Spleen (tissue), 11 donors: ENCODE measurements around the gene CNTNAP5. TPM values are rescaled to one million over a fixed set of nuclear protein-coding genes. Genes with fewer than 3 reads are reported as not detected.

Experiments
- DNase-seq: peaks from one replicate; pipeline ENCODE4 v3.0.0-alpha.2; 2020
- H3K27ac ChIP-seq, 8 donors: fragments of 200-600 bp; sonication (generic) in 7 of 8; 1 replicate in 4 of 8; 2 replicates in 4 of 8; pipeline versions ENCODE4 v1.5.0 to v1.8.0; 2016 to 2021; ENCODE audit warnings: inconsistent platforms in 4 of 8, mild to moderate bottlenecking in 4 of 8, moderate library complexity in 1 of 8
- H3K27me3 ChIP-seq, 7 donors: fragments of 200-600 bp; sonication (generic) in 6 of 7; replicated peaks in 1 of 7; 1 replicate in 4 of 7; 2 replicates in 3 of 7; pipeline versions ENCODE4 v1.5.0 to v1.8.0; 2016 to 2021; ENCODE audit warnings: inconsistent platforms in 3 of 7, mild to moderate bottlenecking in 1 of 7
- H3K36me3 ChIP-seq, 6 donors: fragments of 200-600 bp; sonication (generic) in 5 of 6; 1 replicate in 4 of 6; 2 replicates in 2 of 6; pipeline versions ENCODE4 v1.5.0 to v1.8.0; 2016 to 2021; ENCODE audit warnings: inconsistent platforms in 2 of 6
- H3K4me1 ChIP-seq, 6 donors: fragments of 200-600 bp; sonication (generic) in 5 of 6; 1 replicate in 3 of 6; 2 replicates in 3 of 6; pipeline versions ENCODE4 v1.5.0 to v1.8.0; 2016 to 2021; ENCODE audit warnings: inconsistent platforms in 3 of 6
- H3K4me3 ChIP-seq, 8 donors: fragments of 200-600 bp; sonication (generic) in 7 of 8; 1 replicate in 4 of 8; 2 replicates in 4 of 8; pipeline versions ENCODE4 v1.5.0 to v1.8.0; 2016 to 2021; ENCODE audit warnings: inconsistent platforms in 4 of 8, mild to moderate bottlenecking in 4 of 8, moderate library complexity in 2 of 8
- H3K9me3 ChIP-seq, 8 donors: fragments of 200-600 bp; sonication (generic) in 7 of 8; 1 replicate in 4 of 8; 2 replicates in 4 of 8; pipeline versions ENCODE4 v1.5.0 to v1.8.0; 2016 to 2021; ENCODE audit warnings: inconsistent platforms in 4 of 8
- POLR2A ChIP-seq, 3 donors: fragments of 450-650 bp; IDR thresholded peaks; one replicate each; pipeline ENCODE4 v1.5.1; 2017; ENCODE audit warnings: antibody characterized with exemption in 3 of 3, mild to moderate bottlenecking in 1 of 3
- POLR2AphosphoS5 ChIP-seq, 3 donors: sonication (generic); formaldehyde crosslinking; IDR thresholded peaks; one replicate each; pipeline ENCODE4 v1.5.1; 2017; ENCODE audit warnings: antibody characterized with exemption in 3 of 3
- WGBS, 5 donors: extraction: QIAGEN DNeasy Blood & Tissue Kit in 3 of 5; methylation state at CpG; one replicate each; pipeline versions ENCODE4 v1.1.5 to v1.1.7; 2013 to 2018; 5-methylcytosine and 5-hydroxymethylcytosine counted together
- intact Hi-C: fragments of 100-400 bp; cut with DNase I; formaldehyde crosslinking; loops from one replicate; pipeline ENCODE4 v1.15.0; 2023; ENCODE audit warnings: low total_unique reads
- polyA plus RNA-seq, 3 donors: library from polyadenylated mRNA; stranded (reverse); fragments of 200-250 nt; gene quantifications; one replicate each; pipeline ENCODE4 v1.2.1, GENCODE V29; 2013
- total RNA-seq, 7 donors: library from RNA; depleted of rRNA in 3 of 7; stranded (reverse); fragments of >200 nt in 3 of 7; fragmentation: NEBNext Ultra II Directional in 4 of 7; extraction: Animal tissue kit (Norgen Biotek cat#: 25700) in 4 of 7; gene quantifications; one replicate each; pipeline versions ENCODE4 v1.1.0 to v1.2.1, GENCODE V29; 2016 to 2021
- TF ChIP-seq, protein P1 (sequence below), 11 experiments: fragments of 200-600 bp in 7 of 11; fragments of 450-650 bp in 4 of 11; sonication (generic) in 4 of 11; IDR thresholded peaks in 8 of 11; conservative IDR thresholded peaks in 3 of 11; 1 replicate in 7 of 11; 2 replicates in 4 of 11; pipeline versions ENCODE4 v1.4.0 to v1.8.0; 2016 to 2021; ENCODE audit warnings: antibody characterized with exemption in 11 of 11, inconsistent platforms in 4 of 11, mild to moderate bottlenecking in 1 of 11
- donor health status: healthy with polysubstance abuse.
- donor health status: DM: no; HTN: no; CAD: no; lungs with moderate emphysema.
- donor health status: DM: no; HTN: no; CAD: no.
- donor health status: Bipolar disorder and iron deficiency.
- donor health status: healthy.
- donor health status: DM: no; HTN: no; CAD: no.
- donor health status: DM: yes; HTN: yes; CAD: no.

The CNTNAP5 gene
- total and polyA plus RNA-seq, 10 donors: 0.18 TPM; not detected in 9

DNA sequence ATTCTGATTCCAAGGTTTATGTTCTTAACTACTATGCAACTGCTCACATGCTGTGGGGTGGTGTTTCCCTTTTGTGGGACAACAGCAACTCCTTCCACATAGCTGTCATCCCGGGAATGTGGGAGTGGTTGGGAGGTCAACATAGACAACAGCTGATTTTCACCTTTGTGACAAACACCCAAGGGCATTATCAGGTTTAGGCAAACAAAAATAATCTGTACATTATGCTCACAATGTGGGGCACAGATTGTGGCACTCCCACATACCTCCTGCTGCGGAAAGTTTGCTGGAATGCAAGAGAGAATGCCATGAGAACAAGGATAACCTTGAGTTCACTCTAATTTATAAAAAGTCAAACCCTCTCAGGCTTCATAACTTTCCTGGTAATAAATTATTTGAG, 582.6 kb downstream of the CNTNAP5 start:
- TF ChIP-seq POLR2AphosphoS5 (IDR thresholded peaks at IDR 0.05) (no peak), POLR2A (IDR thresholded peaks at IDR 0.05) (no peak)
- TF ChIP-seq, protein P1, sequence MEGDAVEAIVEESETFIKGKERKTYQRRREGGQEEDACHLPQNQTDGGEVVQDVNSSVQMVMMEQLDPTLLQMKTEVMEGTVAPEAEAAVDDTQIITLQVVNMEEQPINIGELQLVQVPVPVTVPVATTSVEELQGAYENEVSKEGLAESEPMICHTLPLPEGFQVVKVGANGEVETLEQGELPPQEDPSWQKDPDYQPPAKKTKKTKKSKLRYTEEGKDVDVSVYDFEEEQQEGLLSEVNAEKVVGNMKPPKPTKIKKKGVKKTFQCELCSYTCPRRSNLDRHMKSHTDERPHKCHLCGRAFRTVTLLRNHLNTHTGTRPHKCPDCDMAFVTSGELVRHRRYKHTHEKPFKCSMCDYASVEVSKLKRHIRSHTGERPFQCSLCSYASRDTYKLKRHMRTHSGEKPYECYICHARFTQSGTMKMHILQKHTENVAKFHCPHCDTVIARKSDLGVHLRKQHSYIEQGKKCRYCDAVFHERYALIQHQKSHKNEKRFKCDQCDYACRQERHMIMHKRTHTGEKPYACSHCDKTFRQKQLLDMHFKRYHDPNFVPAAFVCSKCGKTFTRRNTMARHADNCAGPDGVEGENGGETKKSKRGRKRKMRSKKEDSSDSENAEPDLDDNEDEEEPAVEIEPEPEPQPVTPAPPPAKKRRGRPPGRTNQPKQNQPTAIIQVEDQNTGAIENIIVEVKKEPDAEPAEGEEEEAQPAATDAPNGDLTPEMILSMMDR (IDR thresholded peaks at IDR 0.05 in 8 of 11, conservative IDR thresholded peaks at IDR 0.05 in 3 of 11): no peak
- Histone ChIP-seq H3K27ac (no peak overlapping the region), H3K4me1 (no peaks in the 10 kb centered on the region), H3K9me3 (peaks cover 0 to 6% (median 0%) of the 10 kb centered on the region in 8 donors), H3K27me3 (no peaks in the 10 kb centered on the region), H3K4me3 (no peak overlapping the region), H3K36me3 (no peaks in the 10 kb centered on the region)
- no peak for DNase-seq
- 68 to 84% (median 74%) methylated on average over 2 of the region's 2 CpGs for WGBS, 5 donors
- intact Hi-C loops: no loop called here

- H3K4me1 ChIP-seq: no peaks in the 10 kb centered on the region
- WGBS, 5 donors: 79 to 92% (median 83%) methylated on average over 6 of the region's 6 CpGs
- no peaks in the 10 kb centered on the region for H3K36me3 ChIP-seq
- intact Hi-C loops: no loop called here
- peaks cover 0 to 6% (median 0%) of the 10 kb centered on the region in 8 donors for H3K9me3 ChIP-seq
- TF ChIP-seq, protein P1 (IDR thresholded peaks at IDR 0.05 in 8 of 11, conservative IDR thresholded peaks at IDR 0.05 in 3 of 11): no peak
- no peak for TF ChIP-seq POLR2AphosphoS5 (IDR thresholded peaks at IDR 0.05)
- TF ChIP-seq POLR2A (IDR thresholded peaks at IDR 0.05): no peak
- no peak for DNase-seq
- no peaks in the 10 kb centered on the region for H3K27me3 ChIP-seq
- H3K27ac ChIP-seq: no peak overlapping the region
- H3K4me3 ChIP-seq: no peak overlapping the region
Measured at GRCh38 chr2:124609667-124610066, 584.6 kb downstream of the CNTNAP5 start.

DNA sequence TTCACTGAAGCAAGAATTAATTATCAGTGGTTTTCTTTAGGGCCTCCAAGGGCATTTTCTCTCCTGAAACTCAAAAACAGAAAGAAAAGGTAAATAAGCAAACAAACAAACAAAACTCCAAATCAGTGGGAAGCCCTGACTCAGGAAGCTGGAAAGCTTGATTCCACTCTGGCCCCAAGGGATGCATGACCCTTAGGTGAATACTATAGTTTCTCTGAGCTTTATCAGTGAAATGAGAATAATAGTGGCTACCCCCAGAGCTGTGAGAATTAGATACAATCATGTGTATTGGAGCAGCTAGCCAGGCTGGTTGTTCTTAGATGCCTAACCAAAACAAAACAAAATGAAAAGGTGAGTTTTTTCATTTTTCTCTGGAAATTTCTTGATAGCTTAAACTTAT, 585.1 kb downstream of the CNTNAP5 start:
- intact Hi-C loops: no loop called here
- no peaks in the 10 kb centered on the region for H3K36me3 ChIP-seq
- H3K4me1 ChIP-seq: no peaks in the 10 kb centered on the region
- no peak overlapping the region for H3K4me3 ChIP-seq
- H3K9me3 ChIP-seq: peaks cover 0 to 6% (median 0%) of the 10 kb centered on the region in 8 donors
- H3K27ac ChIP-seq: no peak overlapping the region
- TF ChIP-seq, protein P1 (IDR thresholded peaks at IDR 0.05 in 8 of 11, conservative IDR thresholded peaks at IDR 0.05 in 3 of 11): no peak
- TF ChIP-seq POLR2A (IDR thresholded peaks at IDR 0.05): no peak
- TF ChIP-seq POLR2AphosphoS5 (IDR thresholded peaks at IDR 0.05): no peak
- no peak for DNase-seq
- no peaks in the 10 kb centered on the region for H3K27me3 ChIP-seq

DNA sequence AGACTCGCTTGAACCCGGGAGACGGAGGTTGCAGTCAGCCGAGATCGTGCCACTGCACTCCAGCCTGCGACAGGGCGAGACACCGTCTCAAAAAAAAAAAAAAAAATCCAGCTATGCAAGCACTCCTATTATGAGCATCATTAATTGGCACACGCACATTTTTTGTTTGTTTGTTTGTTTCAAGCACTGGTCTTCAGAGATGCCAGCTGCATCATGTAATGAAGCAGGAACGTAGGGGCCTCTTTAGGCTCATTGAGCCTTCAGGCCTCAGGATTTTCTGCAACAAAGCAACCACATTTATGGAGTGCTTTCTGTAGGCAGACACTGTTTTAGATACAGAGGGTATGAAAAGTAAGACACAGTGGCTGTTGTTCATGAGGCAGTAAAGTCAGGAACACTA, 585.8 kb downstream of the CNTNAP5 start:
- no peaks in the 10 kb centered on the region for H3K27me3 ChIP-seq
- WGBS, 5 donors: 83 to 91% (median 90%) methylated on average over 7 to 10 of the region's 10 CpGs
- no peak for DNase-seq
- peaks cover 0 to 6% (median 0%) of the 10 kb centered on the region in 8 donors for H3K9me3 ChIP-seq
- H3K4me1 ChIP-seq: no peaks in the 10 kb centered on the region
- no peak overlapping the region for H3K27ac ChIP-seq
- intact Hi-C loops: no loop called here
- H3K36me3 ChIP-seq: no peaks in the 10 kb centered on the region
- H3K4me3 ChIP-seq: no peak overlapping the region
- TF ChIP-seq POLR2A (IDR thresholded peaks at IDR 0.05): no peak

DNA sequence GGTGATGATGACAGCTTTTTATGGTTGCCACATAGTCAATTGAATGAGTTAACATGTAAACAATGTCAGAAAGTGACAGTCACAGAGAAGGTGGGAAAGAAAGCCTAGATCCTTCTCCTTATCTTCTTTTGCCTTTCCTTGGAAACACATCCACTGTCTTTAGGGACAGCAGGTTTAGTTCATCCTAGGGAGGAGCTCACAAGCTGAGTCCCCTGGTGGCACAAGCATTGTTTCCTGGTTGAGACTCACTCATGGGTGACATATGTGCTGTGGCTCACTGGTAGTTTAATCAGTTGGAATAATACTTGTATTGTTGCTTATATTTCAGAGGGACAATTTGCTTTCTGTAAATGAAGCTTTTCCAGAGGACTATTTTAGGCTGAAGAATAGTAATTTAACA, 598.5 kb downstream of the CNTNAP5 start:
- Histone ChIP-seq H3K4me3 (no peak overlapping the region), H3K27me3 (no peaks in the 10 kb centered on the region), H3K27ac (no peak overlapping the region), H3K4me1 (no peaks in the 10 kb centered on the region), H3K9me3 (peaks cover 0 to 21% (median 0%) of the 10 kb centered on the region in 8 donors), H3K36me3 (no peaks in the 10 kb centered on the region)
- intact Hi-C loops: no loop called here
- DNase-seq: no peak
- TF ChIP-seq POLR2A (IDR thresholded peaks at IDR 0.05) (no peak), POLR2AphosphoS5 (IDR thresholded peaks at IDR 0.05) (no peak)
- TF ChIP-seq, protein P1 (IDR thresholded peaks at IDR 0.05 in 8 of 11, conservative IDR thresholded peaks at IDR 0.05 in 3 of 11): no peak
